ENCODE results near the gene PLCXD1.

PLCXD1 gene

DNA sequence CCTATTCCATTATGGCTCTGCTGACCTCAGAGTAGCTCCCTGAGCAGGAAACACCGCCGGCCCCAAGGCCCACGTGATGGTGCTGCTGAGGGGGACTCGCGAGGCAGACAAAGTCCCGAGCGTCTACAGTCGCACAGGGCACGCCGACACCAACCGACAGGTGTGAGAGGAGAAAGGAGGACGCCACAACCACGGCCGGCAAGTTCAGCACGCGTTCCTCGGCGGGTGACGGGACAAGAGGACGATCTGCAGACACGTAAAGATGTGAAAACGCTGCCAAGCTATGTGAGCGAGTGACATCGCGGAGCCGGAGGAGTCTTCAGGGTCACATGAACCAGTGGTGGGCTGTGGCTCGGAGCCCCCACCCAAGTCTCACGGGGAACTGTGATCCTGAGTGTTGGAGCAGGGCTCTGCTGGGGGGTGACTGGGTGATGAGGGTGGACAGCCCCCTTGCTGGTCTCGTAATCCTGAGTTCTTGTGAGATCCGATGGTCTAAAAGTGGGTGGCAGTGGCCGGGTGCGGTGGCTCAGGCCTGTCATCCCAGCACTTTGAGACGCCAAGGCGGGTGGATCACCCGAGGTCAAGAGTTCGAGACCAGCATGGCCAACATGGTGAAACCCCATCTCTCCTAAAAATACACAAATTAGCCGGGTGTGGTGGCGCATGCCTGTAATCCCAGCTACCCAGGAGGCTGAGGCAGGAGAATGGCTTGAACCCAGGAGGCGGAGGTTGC lies 71.6 kb downstream of the PLCXD1 start:
- no peak for DNase-seq
- no peaks in the 10 kb centered on the region for H3K27me3 Mint-ChIP-seq
- ATAC-seq: no peak
- peaks cover 0 to 4% of the 10 kb centered on the region in 2 donors for H3K9me3 Mint-ChIP-seq
- peaks cover 30% of the 10 kb centered on the region for H3K4me1 Mint-ChIP-seq
- peak overlapping the region in 1 of 2 donors; percentile 75 for H3K27ac Mint-ChIP-seq
- peak overlapping the region in 1 of 2 donors; percentile 17 for H3K4me3 Mint-ChIP-seq
